Esophagus squamous epithelium (tissue), 5 donors: ENCODE results near the gene RAB41. TPM values are rescaled to one million over a fixed set of nuclear protein-coding genes. Genes with fewer than 3 reads are reported as not detected.
"Not testable (repeated sequence)": the region's sequence is repeated elsewhere in the genome, so short reads cannot be mapped to it uniquely, and the experiment has no call there.

ENCODE experiments used
- DNase-seq: peaks from one replicate; lab custom pipeline; 2025; lab: John Stamatoyannopoulos, UW
- H3K27ac ChIP-seq, 4 donors: fragments of 200-600 bp; sonication (generic); one replicate each; pipeline ENCODE4 v1.5.1; 2016 to 2019; ENCODE audit warnings: mild to moderate bottlenecking in 1 of 4
- H3K27me3 ChIP-seq, 4 donors: fragments of 200-600 bp; sonication (generic); 1 replicate in 3 of 4; 2 replicates in 1 of 4; pipeline versions ENCODE4 v1.5.1 to v1.6.0; 2017 to 2021; ENCODE audit warnings: antibody characterized with exemption in 1 of 4
- H3K36me3 ChIP-seq, 3 donors: fragments of 200-600 bp; sonication (generic); one replicate each; pipeline ENCODE4 v1.5.1; 2016 to 2019
- H3K4me1 ChIP-seq, 3 donors: fragments of 200-600 bp; sonication (generic); one replicate each; pipeline ENCODE4 v1.5.1; 2017 to 2019
- H3K4me3 ChIP-seq, 4 donors: fragments of 200-600 bp; sonication (generic); 1 replicate in 3 of 4; 2 replicates in 1 of 4; pipeline ENCODE4 v1.5.1; 2016 to 2019; ENCODE audit warnings: mild to moderate bottlenecking in 2 of 4, moderate library complexity in 1 of 4
- H3K9me3 ChIP-seq, 3 donors: fragments of 200-600 bp; sonication (generic); one replicate each; pipeline ENCODE4 v1.5.1; 2016 to 2019
- CTCF ChIP-seq, 6 experiments: fragments of 450-650 bp in 4 of 6; fragments of 200-600 bp in 2 of 6; sonication (generic) in 2 of 6; IDR thresholded peaks; one replicate each; pipeline ENCODE4 v1.5.1; 2016 to 2019; ENCODE audit warnings: antibody characterized with exemption in 6 of 6, mild to moderate bottlenecking in 4 of 6, moderate library complexity in 4 of 6
- POLR2A ChIP-seq, 4 donors: fragments of 450-650 bp; IDR thresholded peaks; one replicate each; pipeline ENCODE4 v1.6.1; 2017; ENCODE audit warnings: antibody characterized with exemption in 4 of 4, mild to moderate bottlenecking in 4 of 4, moderate library complexity in 3 of 4
- WGBS, 2 donors: methylation state at CpG; one replicate each; pipeline ENCODE4 v1.1.5; 2018; 5-methylcytosine and 5-hydroxymethylcytosine counted together
- intact Hi-C: fragments of 100-400 bp; cut with DNase I; formaldehyde crosslinking; loops from one replicate; pipeline ENCODE4 v1.15.0; 2022
- total RNA-seq, 4 donors: library from RNA; depleted of rRNA; stranded (reverse); fragments of >200 nt; gene quantifications; one replicate each; pipeline ENCODE4 v1.1.0, GENCODE V29; 2016
- donor health status: DM: yes; HTN: yes; CAD: no.

The RAB41 gene
- not detected for total RNA-seq

GRCh38 chrX:70281951-70282350 lies at the start of gene RAB41:
Gene RAB41 (plus strand): TSS chrX:70282172. CDS start chrX:70282218, 46 bp downstream.
- intact Hi-C loops: no loop called here
- WGBS, 2 donors: 89 to 94% methylated on average over 14 to 16 of the region's 21 CpGs
- TF ChIP-seq POLR2A (IDR thresholded peaks at IDR 0.05): no peak
- no peak for TF ChIP-seq CTCF (IDR thresholded peaks at IDR 0.05)

GRCh38 chrX:70234355-70234754 lies 47.6 kb upstream of the RAB41 start, which contains the start of gene AWAT1:
Gene AWAT1 (plus strand): TSS chrX:70234655. CDS start chrX:70234696, 41 bp downstream.
- no peaks in the 10 kb centered on the region for H3K36me3 ChIP-seq
- H3K4me1 ChIP-seq: no peaks in the 10 kb centered on the region
- no peaks in the 10 kb centered on the region for H3K9me3 ChIP-seq
- no peaks in the 10 kb centered on the region for H3K27me3 ChIP-seq
- no peak within 1 kb of the TSS for H3K4me3 ChIP-seq
- intact Hi-C loops: no loop called here
- H3K27ac ChIP-seq: no peak within 1 kb of the TSS
- TF ChIP-seq CTCF (IDR thresholded peaks at IDR 0.05) (no peak), POLR2A (IDR thresholded peaks at IDR 0.05) (no peak)
- 72% methylated on average over 3 of the region's 3 CpGs; no CpG with 5 or more reads in 1 of the 2 donors for whole genome bisulfite sequencing, 2 donors
- DNase-seq: no peak

More at GRCh38 chrX:70281951-70282350, at the start of gene RAB41:
- no peak for DNase-seq
- H3K4me3 ChIP-seq: no peak within 1 kb of the TSS
- no peaks in the 10 kb centered on the region for H3K4me1 ChIP-seq
- no peak within 1 kb of the TSS for H3K27ac ChIP-seq
- H3K27me3 ChIP-seq: no peaks in the 10 kb centered on the region
- peaks cover 0 to 28% (median 0%) of the 10 kb centered on the region in 3 donors for H3K36me3 ChIP-seq
- H3K9me3 ChIP-seq: no peaks in the 10 kb centered on the region

DNA sequence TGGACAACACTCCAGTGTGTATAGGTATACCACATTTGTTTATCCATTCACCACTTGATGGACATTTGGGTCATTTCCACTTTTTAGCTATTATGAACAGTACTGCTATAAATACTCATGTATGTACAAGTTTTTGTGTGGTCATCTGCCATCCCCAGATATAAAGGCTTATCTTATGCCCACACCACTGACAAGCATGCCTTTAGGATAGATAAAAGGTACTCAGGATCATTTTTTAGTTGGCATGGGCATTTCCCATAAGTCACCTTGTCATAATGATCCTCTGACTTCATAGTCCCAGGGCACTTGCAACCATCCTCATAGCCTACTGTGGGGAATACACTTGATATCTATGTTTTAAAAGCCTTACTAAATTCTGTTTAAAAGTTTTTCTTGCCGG lies 41.2 kb upstream of the RAB41 start:
- no peak overlapping the region for H3K4me3 ChIP-seq
- TF ChIP-seq POLR2A (IDR thresholded peaks at IDR 0.05) (no peak), CTCF (IDR thresholded peaks at IDR 0.05) (no peak)
- H3K4me1 ChIP-seq: no peaks in the 10 kb centered on the region
- no peak for DNase-seq
- no peaks in the 10 kb centered on the region for H3K27me3 ChIP-seq
- H3K36me3 ChIP-seq: no peaks in the 10 kb centered on the region
- WGBS, 2 donors: 83% methylated on average over 1 of the region's 1 CpG; no CpG with 5 or more reads in 1 of the 2 donors
- H3K9me3 ChIP-seq: no peaks in the 10 kb centered on the region
- no peak overlapping the region for H3K27ac ChIP-seq
- intact Hi-C loops: no loop called here

- Histone ChIP-seq H3K36me3 (no peaks in the 10 kb centered on the region), H3K27me3 (no peaks in the 10 kb centered on the region), H3K27ac (no peak overlapping the region), H3K4me3 (no peak overlapping the region), H3K9me3 (no peaks in the 10 kb centered on the region), H3K4me1 (no peaks in the 10 kb centered on the region)
- no peak for DNase-seq
- no peak for TF ChIP-seq POLR2A (IDR thresholded peaks at IDR 0.05)
- 73 to 88% methylated on average over 2 of the region's 2 CpGs for WGBS, 2 donors
- intact Hi-C loops: no loop called here
Measured at GRCh38 chrX:70241501-70241900, 40.5 kb upstream of the RAB41 start.

DNA sequence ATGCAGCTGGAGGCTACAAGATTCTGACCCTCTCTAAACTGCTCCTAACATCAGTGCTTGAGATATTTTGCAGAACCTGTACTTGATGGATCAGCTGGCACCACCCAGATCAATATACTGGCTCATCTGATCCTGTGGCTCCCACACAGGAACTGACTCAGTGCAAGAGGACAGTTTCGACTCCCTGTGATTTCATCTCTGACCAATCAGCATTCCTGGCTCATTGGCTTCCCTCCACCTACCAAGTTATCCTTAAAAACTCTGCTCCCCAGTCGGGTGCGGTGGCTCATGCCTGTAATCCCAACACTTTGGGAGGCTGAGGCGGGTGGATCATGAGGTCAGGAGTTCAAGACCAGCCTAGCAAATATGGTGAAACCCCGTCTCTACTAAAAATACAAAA lies 38.4 kb upstream of the RAB41 start:
- H3K36me3 ChIP-seq, H3K4me1 ChIP-seq, H3K4me3 ChIP-seq, H3K27ac ChIP-seq, H3K27me3 ChIP-seq, DNase-seq, intact Hi-C loops, H3K9me3 ChIP-seq: not testable (repeated sequence)
- no CpG with 5 or more reads among the region's 5 CpGs for WGBS, 2 donors

DNA sequence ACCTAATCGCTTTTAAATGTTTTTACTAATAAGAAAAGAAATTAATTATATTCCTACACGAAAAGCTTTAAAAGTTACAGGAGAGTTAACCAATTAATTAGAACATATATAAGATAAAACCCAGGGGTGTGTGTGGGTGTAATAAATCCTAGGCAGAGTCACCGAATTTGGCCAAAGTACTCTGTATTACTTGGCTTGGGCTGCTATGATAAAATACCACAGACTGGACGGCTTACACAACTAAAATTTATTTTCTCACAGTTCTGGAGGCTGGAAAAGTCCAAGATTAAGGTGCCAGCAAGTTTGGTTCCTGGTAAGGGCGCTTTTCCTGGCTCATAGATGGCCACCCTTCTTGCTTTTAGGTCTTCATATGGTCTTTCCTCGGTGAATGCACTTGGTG lies 37.1 kb upstream of the RAB41 start:
- no peak for DNase-seq
- no peaks in the 10 kb centered on the region for H3K4me1 ChIP-seq
- no peak for TF ChIP-seq CTCF (IDR thresholded peaks at IDR 0.05)
- no peak for TF ChIP-seq POLR2A (IDR thresholded peaks at IDR 0.05)
- no peak overlapping the region for H3K4me3 ChIP-seq
- 67 to 72% methylated on average over 6 of the region's 6 CpGs for WGBS, 2 donors
- intact Hi-C loops: no loop called here
- no peak overlapping the region for H3K27ac ChIP-seq
- H3K36me3 ChIP-seq: no peaks in the 10 kb centered on the region
- H3K9me3 ChIP-seq: no peaks in the 10 kb centered on the region
- no peaks in the 10 kb centered on the region for H3K27me3 ChIP-seq
